DOHH2 (cell line): ENCODE measurements around the gene TNFRSF19.

ENCODE experiments used
- CTCF ChIP-seq: fragments of 200-600 bp; sonication (generic); IDR thresholded peaks from one replicate; pipeline ENCODE4 v1.5.1; 2014; ENCODE audit warnings: antibody characterized with exemption, mild to moderate bottlenecking, low read depth, low read length; ENCODE audit not compliant: poor library complexity, severe bottlenecking
- EZH2phosphoT487 ChIP-seq: fragments of 200-600 bp; sonication (generic); IDR thresholded peaks from 2 replicates; pipeline ENCODE4 v1.6.1; 2017; ENCODE audit warnings: borderline replicate concordance, mild to moderate bottlenecking, antibody characterized with exemption, low read length, moderate library complexity, mixed read lengths

- no peak for TF ChIP-seq CTCF
- no peak for TF ChIP-seq EZH2phosphoT487
These were observed 152.7 kb downstream of the TNFRSF19 start for GRCh38 chr13:23722726-23723453.
